Activated T-cell treated with anti-CD3 and anti-CD28 coated beads for 48 hours (primary cell): ENCODE measurements around the gene SYAP1.
"Not testable (repeated sequence)": the region's sequence is repeated elsewhere in the genome, so short reads cannot be mapped to it uniquely, and the experiment has no call there.

Experiments used
- DNase-seq: peaks from one replicate; pipeline ENCODE4 v3.0.0-alpha.2; 2020; ENCODE audit warnings: low read depth

Gene SYAP1

DNA sequence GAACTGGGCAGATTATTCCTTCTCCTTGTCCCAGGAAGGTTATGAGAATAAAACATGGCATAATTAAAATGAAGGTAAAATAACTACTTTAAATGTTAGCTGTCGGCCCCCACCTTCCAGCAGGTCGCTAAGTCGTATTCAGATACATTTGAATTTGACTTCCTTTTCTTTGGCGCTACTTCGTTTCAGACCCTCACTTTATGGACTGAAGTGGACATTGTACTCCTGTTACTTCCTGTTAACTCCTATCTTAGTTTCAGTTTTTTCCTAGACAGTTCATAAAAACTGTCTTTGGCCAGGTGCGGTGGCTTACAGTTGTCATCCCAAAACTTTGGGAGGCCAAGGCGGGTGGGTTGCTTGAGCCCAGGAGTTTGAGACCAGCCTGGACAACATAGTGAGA is 5.7 kb downstream of the SYAP1 start:
- no peak for DNase-seq

DNA sequence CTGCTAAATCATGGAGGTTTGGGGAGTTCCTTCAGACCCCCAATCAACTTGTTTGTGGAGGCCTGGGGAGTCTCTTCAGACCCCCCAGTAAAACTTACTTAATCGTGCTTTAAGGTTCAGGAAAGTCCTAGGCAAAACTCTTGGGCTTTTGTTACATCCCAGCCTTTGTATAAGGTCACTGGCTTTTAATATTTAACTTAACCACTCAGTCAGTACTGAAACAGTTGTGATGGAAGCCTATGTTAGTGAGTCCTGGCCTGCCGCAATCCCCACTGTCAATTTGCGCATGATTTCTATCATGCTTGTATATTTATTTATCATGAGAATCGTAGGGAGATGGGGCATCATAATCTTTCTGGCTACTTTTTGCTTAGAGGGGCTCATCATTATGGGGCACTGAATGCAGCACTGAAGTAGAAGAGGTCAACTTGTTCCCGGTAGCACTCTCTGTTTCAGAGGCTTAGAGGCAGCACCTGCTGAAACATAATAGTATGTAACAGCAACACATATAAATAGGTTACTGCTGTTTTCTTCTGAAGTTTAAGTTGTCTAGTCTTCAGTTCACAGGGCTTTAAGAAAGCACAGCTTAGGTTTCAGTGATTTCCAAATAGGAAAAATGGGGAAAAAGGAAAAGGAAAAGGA is 7.1 kb downstream of the SYAP1 start:
- not testable (repeated sequence) for DNase-seq

DNA sequence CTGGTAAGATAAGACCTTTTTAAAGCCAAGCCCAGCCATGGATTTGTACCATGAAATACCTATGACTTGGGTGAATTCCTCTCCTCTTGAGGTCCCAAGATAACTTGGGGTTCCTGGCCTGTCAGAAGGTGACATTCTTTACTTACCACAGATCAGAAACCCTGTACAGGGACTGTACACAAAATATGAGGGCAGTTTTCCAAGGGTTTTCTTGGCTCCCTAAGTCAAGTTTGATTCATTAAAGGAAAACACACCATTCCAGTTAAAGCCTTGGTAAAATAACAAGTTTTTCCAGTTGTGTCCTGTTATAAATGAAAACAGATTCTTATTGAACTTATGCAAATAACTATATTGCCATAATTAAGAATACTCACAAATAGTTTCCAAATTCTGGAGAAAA is 8.2 kb downstream of the SYAP1 start:
- no peak for DNase-seq

DNA sequence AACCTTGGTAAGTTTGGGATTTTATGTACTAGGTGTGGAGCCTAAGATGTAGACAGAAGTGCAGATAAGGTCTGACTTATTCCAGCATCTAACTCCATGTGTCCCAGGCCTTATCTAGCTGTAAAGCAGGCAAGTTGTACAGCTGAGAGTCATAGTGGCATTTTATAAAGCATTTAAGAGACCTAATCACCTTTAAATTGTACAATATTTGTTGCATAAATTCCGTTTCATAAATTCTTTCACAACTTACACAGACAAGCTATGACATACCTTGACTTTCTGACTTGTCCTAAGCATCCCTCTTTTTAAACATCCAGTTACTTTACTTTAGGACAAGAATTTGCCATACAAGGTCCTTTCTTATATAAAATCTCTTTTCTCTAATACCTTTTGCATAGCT is 11.0 kb downstream of the SYAP1 start:
- no peak for DNase-seq

DNA sequence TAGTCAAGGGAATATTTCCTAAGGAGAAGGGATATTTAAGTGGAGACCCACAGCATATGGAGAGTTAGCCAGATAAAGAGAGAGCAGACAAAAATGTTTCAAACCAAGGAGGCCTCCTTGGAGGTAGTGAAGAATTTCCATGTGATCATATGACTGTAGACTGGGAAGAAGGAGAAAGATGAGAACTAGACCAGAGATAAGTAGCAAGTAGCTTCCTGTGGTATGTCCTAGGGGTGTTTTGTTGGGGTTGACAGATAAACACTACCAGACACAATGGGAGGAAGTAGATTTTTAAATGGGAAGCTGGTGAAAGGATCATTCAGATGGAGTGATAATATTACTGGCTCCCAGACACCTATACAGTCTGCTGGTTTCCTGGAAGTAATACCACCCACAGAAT is 13.6 kb downstream of the SYAP1 start:
- DNase-seq, result no peak

DNA sequence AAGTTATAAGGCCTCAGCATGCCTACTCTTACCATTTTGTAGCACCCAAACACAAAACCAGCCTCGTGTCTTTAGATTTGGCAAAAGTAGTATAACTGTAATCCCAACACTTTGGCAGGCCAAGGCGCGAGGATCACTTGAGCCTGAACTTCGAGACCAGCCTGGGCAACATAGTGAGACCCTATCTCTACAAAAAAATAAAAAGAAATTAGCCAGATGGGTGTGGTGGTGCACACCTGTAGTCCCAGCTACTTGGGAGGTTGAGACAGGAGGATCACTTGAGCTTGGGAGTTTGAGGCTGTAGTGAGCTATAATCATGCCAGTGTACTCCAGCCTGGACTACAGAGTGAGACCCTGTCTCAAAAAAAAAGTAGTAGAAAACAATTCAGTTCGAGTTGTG is 17.6 kb downstream of the SYAP1 start:
- no peak for DNase-seq

DNA sequence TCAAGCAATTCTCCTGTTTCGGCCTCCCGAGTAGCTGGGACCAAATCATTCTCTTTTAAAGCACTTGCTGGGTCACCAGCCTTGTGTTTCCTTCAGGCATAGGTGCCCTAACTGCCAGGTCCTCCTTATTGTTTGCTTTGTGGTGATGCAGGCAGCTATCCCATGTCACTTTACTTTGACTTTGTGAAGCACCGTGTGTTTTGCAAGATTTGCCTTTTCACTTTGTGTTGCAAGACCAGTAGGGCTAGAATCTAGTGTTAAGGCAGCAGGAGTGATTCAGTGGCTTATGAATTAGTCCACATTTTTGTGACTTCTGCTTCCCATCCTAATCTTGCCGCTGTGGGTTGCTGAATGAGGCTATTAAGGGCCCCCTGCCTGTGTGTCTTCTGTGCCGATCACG is 20.2 kb downstream of the SYAP1 start:
- no peak for DNase-seq

DNA sequence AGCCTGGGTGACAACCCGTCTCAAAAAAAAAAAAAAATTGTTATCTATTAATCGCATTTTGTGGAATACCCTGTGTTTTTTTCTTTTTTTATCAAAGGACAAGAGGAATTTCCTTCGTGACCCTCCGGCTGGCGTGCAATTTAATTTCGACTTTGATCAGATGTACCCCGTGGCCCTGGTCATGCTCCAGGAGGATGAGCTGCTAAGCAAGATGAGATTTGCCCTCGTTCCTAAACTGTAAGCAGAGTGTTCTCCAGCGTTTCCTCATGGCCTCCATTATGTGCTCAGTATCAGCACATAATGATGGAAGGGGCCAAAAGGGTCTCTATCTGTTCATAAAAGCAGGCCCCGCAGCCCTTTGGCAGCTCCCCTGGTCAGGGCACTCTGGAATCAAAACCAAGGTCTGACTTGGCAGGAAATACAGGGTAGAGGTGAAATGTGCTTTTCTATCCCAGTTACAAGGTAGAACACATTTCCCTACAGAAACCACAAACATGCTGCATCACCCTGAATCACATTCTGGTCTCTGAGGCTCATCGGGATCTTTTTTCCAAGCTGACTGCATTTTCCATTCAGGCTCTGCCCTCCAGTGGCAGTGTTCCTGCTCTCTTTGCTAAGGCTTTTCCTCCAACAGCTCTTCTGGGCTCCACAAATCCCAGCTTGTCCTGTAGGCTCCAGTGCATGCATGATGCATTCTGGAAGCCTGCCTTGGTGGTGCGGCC is 24.4 kb downstream of the SYAP1 start:
- DNase-seq, result no peak

DNA sequence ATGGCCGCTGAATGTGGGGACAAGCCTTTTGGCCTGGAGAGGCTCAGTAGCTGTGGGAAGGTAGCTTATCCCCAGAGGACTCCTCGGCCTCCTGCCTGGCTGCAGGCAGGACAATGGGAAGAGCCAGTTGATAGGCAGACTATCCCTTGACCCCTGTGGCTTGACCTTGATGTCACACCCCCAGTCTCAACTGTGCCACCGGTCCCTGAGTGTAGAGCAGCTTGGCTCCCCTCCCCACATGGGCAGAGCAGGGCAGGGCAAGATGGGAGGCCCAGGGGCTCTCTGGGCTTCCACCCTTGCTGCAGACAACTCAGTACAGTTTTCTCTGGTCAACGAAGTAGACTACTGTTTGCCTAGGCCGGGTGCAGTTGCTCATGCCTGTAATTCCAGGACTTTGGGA is 25.7 kb downstream of the SYAP1 start:
- no peak for DNase-seq

DNA sequence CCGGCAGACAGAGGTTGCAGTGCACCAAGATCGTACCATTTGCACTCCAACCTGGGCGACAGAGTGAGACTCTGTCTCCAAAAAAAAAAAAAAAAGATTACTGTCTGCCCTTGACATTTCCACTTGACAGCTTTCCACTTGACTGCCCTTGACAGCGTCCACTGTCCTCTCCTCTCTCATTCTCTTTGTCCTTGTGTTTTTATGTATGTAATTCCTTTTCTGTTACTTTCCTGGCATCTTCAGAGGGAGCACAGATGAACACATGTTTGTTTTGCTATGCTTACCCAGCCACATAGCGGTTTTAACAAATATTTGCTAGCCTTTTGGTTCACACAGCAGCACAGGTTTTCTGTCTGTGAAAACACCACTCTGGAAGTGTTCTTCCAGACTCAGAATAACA is 26.2 kb downstream of the SYAP1 start:
- DNase-seq, result no peak

DNA sequence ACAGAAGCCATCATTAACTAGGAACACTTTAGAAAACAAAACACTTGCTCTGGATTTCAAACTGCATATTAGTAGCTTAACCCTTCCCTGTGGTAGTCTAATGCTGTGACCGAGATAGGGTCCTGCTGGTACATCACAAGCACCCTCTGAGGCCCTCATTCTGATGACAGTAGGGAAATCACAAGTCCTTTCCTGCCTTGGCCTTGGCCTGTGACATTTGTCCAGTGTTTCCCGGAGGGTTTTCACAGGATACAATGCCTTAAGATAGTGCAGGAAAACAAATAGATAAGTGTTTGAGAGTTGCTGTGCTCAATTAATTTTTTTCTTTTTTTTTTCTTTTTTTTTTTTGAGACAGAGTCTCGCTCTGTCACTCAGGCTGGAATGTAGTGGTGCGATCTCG is 29.0 kb downstream of the SYAP1 start:
- no peak for DNase-seq

DNA sequence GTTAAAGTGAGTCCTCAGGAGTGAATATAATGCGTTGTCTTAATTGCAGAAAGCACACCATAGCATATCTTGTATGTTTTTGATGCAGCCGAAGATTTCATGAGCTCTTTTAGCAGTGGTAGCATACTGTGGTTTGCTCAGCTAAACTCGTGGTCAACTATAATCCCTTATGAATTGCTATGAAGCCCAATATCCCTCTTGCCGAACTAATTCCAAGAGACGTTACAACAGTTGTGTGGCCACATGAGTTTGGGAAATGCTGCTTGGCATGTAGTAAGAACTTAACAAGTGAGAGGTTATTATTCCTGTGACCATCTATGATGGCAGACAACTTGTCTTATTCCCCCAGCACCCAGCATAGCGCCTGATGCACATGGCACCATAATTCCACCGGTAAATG is 30.7 kb downstream of the SYAP1 start:
- DNase-seq, result no peak

DNA sequence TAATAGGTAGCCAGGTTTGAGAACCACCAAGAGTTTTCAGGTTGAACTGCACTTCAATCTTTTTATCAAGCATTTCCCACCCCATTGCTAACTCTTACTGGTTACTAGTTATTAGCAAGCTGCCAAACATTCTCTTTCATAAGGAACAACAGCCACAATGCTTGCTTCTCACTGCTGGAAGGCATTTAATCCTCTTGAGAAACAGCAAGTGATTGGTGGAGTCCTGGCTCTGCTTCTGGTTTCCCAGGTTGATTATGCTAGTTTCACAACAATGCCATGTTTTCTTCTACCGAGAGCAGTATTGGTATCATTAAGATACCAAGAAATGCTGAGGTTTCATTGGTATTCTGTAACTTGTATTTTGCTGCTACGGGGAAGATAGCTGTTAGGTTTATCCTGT is 34.6 kb downstream of the SYAP1 start:
- DNase-seq, result no peak

DNA sequence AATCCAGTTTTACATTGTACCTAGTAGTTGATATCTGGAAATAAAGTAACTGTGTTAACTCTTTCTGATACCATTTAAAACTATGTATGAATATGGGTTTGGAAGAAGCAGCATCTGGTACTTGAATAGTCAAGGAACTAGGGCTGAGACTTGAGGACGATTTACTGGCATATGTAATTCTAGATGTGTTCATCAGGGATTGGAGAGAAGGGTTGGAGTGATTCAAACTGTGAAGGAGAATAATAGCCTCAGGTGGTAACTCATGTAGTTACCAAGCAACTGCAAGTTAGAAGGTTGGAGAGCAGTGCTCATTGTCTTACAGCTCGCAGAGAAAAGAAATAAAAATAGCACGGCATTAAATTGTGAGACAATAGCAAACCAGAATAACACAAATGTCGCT is 37.3 kb downstream of the SYAP1 start:
- DNase-seq, result no peak

DNA sequence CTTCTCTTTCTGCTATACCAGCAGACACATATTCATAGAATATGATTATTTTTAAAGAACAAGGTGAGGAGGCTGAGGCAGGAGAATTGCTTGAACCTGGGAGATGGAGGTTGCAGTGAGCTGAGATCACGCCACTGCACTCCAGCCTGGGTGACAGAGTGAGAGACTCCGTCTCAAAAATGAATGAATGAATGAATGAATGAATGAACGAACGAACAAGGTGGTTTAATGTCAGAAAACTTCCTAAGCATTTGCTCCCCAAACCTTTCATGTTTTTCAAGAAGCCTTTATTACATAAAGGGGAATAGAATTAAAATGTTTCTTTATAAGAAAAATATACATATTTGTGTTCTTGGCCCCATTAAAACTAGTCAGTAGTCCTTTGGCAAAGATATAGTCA is 42.1 kb downstream of the SYAP1 start:
- DNase-seq, result not testable (repeated sequence)

DNA sequence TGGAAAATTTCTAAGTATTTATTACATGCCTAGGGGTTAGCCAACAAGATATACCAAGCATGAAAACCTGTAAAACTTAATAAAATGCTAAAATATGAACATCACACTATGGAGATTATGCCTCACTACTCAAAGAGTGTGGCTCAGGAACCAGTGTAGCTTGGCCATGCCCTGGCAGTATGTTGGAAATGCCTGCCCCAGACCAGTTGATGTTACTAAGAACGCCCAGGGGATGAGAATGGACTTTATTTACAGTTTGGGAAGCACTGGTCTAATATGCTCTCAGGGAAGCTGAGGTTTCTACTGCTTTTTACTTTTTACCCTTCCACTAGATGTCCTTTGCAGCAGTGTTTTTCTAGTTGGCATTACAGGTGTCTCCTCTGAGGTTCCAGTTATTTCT is 43.2 kb downstream of the SYAP1 start:
- DNase-seq, result no peak

DNA sequence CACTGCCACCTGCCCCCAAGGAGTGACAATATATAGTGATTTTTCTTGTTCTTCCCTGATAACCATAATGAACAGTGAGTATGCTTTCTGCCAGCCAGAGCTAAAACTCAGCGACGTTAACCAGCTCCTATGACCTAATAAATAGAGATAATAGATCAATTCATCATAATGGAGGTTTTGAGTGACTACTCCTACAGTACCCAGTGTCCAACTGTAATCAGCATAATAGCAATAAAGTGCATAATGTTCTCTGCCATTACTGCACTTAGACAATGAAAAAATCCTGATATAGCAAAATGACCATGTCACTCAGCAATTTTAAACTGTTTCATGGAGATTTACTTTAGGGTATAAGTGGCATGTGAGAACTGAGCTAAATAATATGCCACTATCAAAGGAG is 46.2 kb downstream of the SYAP1 start:
- DNase-seq, result no peak

DNA sequence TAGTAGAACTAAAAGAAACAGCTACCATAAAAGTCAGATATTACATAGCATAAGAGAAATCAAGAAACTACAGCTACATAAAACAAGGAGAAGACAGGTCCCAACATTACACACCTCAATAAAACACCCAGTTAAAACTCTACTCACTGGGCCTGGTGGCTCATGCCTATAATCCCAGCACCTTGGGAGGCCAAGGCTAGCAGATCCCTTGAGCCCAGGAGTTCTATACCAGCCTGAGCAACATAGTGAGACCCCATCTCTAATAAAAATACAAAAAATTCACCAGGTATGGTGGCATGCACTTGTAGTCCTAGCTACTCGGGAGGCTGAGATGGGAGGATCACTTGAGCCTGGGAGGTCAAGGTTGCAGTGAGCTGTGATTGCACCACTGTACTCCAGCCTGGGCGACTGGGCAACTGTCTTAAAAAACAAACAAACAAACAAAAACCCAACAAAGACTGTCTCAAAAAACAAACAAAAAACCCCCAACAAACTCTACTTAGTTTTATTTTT is 51.6 kb downstream of the SYAP1 start:
- no peak for DNase-seq

DNA sequence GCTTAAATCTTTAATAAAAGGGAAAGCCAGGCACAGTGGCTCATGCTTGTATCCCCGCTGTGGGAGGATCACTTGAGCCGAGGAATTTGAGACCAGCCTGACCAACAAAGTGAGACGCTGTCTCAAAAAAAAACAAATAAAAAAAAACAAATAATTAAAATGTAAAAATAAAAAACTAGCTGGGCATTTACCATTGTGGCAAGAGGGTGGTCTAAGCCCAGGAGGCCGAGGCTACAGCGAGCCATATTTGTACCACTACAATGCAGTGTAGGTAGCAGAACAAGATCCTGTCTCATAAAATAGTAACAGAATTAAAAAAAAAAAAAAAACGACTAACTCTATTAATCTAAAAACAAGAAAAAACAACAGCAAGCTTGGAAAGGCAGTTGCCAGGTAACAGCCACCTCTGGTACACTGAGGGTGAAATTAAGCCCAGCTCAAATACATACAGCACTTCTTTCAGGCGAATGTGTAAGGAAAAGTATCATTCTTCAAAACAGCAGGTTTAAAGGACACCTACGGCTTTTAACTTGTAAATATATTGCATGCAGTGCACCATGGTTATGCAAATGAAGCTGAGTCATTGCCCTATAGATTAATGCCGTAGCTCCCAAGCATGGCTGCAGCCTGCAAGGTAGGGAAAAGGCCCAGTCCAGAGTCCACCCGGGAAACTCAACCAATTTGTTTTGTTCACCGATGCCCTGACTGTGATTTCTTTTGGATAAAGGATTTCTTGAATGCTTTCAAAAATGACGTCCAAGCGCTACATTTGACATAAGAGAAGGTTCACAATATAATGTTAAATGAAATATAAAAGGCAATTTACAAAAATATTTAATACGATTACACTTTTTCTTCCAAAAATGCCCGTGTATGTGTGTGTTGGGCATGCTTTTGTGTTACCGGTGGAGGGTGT is 52.3 kb downstream of the SYAP1 start:
- DNase-seq, result no peak

DNA sequence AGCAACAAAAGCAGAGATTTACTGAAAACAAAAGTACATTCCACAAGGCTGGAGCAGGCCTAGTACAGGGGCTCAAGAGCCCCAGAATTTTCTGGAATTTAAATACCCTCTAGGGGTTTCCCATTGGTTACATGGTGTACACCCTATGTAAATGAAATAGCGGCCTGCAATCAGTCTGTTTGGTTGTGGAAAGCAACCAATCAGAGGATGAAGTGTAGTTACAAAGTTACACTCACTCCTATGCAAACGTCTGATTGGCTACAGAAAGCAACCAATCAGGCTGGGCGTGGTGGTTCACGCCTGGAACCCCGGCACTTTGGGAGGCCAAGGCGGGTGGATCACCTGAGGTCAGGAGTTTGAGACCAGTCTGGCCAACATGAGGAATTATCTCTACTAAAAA is 53.0 kb downstream of the SYAP1 start:
- DNase-seq, result no peak

DNA sequence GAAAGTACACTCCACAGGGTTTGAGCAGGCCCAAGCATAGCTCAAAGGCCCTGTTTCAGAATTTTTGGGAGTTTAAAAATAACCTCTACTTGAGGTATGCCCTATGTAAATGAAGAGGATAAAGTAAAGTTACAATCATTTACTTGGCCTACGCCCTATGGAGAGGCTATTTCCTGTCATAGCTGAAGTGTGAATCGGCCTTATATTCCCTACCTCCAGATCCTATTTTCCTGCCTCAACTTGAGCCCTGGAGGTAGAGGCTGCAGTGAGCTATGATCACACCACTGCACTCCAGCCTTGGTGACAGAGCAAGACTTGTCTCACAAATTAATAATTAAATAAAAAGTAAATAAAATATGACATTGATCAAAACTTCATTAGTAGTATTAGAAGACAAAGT is 55.3 kb downstream of the SYAP1 start:
- no peak for DNase-seq

DNA sequence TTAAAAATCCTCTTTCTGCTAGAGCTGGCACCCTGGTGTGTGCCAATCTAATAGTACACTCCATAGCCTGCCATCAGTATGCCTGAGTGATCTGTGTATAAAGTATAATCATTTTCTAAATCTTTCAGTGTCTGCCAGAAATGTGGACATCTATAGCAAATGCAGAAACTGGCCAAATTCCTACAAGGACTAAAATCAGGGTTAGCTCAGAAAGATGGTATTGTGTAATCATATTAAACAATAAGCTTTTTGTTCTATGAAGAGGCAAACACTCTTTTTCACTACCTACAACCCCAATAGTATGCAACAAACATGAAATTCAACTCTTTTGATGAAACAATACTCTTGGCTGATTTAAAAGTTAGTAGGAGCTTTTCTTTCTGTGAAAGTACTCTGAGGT is 59.1 kb downstream of the SYAP1 start:
- no peak for DNase-seq

DNA sequence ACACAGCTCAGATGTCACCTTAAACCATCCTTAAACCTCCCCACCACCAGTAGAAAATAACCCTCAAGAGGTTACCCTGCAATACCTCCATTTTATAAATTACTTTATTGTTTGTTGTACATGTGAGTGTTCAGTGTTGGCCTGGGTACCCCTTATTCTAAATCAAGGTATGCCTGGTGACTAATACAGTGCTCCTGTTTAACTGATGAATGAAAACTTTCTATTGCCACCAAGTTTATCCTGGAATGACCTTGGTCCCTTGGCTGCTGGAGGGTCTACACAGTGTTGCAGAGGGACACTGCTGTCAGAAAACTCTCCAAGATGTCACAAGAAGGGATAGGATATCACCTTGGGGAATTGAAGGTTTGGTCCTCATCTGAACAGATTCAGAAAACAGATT is 59.6 kb downstream of the SYAP1 start:
- no peak for DNase-seq
